ENCODE results near the gene USP47. TPM values are rescaled to one million over a fixed set of nuclear protein-coding genes. Genes with fewer than 3 reads are reported as not detected.

USP47 gene
- total and polyA plus RNA-seq, 8 donors, result 16.2 to 32.3 (median 21.3) TPM

- FAIRE-seq, result no peak
Measured at GRCh38 chr11:11844272-11844671, 2.5 kb downstream of the USP47 start.

GRCh38 chr11:11845071-11845470 lies 3.3 kb downstream of the USP47 start:
- Histone ChIP-seq H3K4me1 (peaks cover 56 to 66% (median 61%) of the 10 kb centered on the region in 3 donors), H3K27me3 (no peaks in the 10 kb centered on the region)
- ATAC-seq, result peak; percentile 21 to 42 (median 26)

More at GRCh38 chr11:11844272-11844671, 2.5 kb downstream of the USP47 start:
- intact Hi-C loops (cut with DNase I), result no loop called here
- H3K4me3 ChIP-seq, result peak overlapping the region in 2 of 4 donors; percentile 76 to 83
- no peak for ATAC-seq
- H3K27me3 ChIP-seq, result no peaks in the 10 kb centered on the region
- WGBS, 2 donors, result 16 to 27% methylated on average over 1 of the region's 1 CpG
- no peaks in the 10 kb centered on the region for H3K36me3 ChIP-seq
- peaks cover 48 to 61% (median 53%) of the 10 kb centered on the region in 3 donors for H3K4me1 ChIP-seq
- no peak for DNase-seq
- H3K27ac ChIP-seq, result peak overlapping the region in 2 of 4 donors; percentile 98 to 99
- TF ChIP-seq, protein P1, sequence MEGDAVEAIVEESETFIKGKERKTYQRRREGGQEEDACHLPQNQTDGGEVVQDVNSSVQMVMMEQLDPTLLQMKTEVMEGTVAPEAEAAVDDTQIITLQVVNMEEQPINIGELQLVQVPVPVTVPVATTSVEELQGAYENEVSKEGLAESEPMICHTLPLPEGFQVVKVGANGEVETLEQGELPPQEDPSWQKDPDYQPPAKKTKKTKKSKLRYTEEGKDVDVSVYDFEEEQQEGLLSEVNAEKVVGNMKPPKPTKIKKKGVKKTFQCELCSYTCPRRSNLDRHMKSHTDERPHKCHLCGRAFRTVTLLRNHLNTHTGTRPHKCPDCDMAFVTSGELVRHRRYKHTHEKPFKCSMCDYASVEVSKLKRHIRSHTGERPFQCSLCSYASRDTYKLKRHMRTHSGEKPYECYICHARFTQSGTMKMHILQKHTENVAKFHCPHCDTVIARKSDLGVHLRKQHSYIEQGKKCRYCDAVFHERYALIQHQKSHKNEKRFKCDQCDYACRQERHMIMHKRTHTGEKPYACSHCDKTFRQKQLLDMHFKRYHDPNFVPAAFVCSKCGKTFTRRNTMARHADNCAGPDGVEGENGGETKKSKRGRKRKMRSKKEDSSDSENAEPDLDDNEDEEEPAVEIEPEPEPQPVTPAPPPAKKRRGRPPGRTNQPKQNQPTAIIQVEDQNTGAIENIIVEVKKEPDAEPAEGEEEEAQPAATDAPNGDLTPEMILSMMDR (IDR thresholded peaks at IDR 0.05), result no peak
- no peaks in the 10 kb centered on the region for H3K9me3 ChIP-seq

GRCh38 chr11:11845551-11845950 lies 3.8 kb downstream of the USP47 start:
- FAIRE-seq (no peak), ATAC-seq (no peak), DNase-seq (no peak)
- H3K36me3 ChIP-seq, result no peaks in the 10 kb centered on the region
- H3K9me3 ChIP-seq, result no peaks in the 10 kb centered on the region
- whole genome bisulfite sequencing, 2 donors, result 3 to 7% methylated on average over 1 of the region's 1 CpG
- TF ChIP-seq, protein P1 (IDR thresholded peaks at IDR 0.05), result no peak
- no peaks in the 10 kb centered on the region for H3K27me3 ChIP-seq
- intact Hi-C loops (cut with DNase I), result no loop called here
- H3K4me1 ChIP-seq, result peaks cover 60 to 68% (median 66%) of the 10 kb centered on the region in 3 donors
- peak overlapping the region in 2 of 4 donors; percentile 98 to 99 for H3K27ac ChIP-seq
- H3K4me3 ChIP-seq, result peak overlapping the region in 1 of 4 donors; percentile 4

More at GRCh38 chr11:11845071-11845470, 3.3 kb downstream of the USP47 start:
- no peak for FAIRE-seq
- Histone ChIP-seq H3K9me3 (no peaks in the 10 kb centered on the region), H3K4me3 (peak overlapping the region in 1 of 4 donors; percentile 4), H3K27ac (peak overlapping the region in 2 of 4 donors; percentile 98 to 99), H3K36me3 (no peaks in the 10 kb centered on the region)
- DNase-seq, result peak in 3 of 6 donors; percentile 42 to 51 (median 48)
- intact Hi-C loops (cut with DNase I), result no loop called here
- TF ChIP-seq, protein P1 (IDR thresholded peaks at IDR 0.05), result no peak

- intact Hi-C loops (cut with DNase I), result no loop called here
- DNase-seq (no peak), ATAC-seq (no peak), FAIRE-seq (no peak)
- no peak overlapping the region for H3K4me3 ChIP-seq
- no peaks in the 10 kb centered on the region for H3K27me3 ChIP-seq
- peak overlapping the region in 2 of 4 donors; percentile 10 to 18 for H3K27ac ChIP-seq
- TF ChIP-seq, protein P1 (IDR thresholded peaks at IDR 0.05), result no peak
- peaks cover 64 to 74% (median 68%) of the 10 kb centered on the region in 3 donors for H3K4me1 ChIP-seq
- H3K36me3 ChIP-seq, result no peaks in the 10 kb centered on the region
- 42 to 48% methylated on average over 2 of the region's 2 CpGs for WGBS, 2 donors
- H3K9me3 ChIP-seq, result no peaks in the 10 kb centered on the region
Measured at GRCh38 chr11:11847082-11847481, 5.3 kb downstream of the USP47 start.
